Transverse colon (tissue), 4 donors: Measurements from ENCODE around the gene BACH2. TPM values are rescaled to one million over a fixed set of nuclear protein-coding genes. Genes with fewer than 3 reads are reported as not detected.
"Not testable (repeated sequence)": the region's sequence is repeated elsewhere in the genome, so short reads cannot be mapped to it uniquely, and the experiment has no call there.

Experiments used
- DNase-seq: peaks from one replicate; pipeline ENCODE4 v3.0.0-alpha.2; 2019
- H3K27ac ChIP-seq, 4 donors: fragments of 200-600 bp; sonication (generic); 2 replicates each; pipeline ENCODE4 v1.5.1; 2016 to 2018; ENCODE audit warnings: inconsistent platforms in 4 of 4
- H3K27me3 ChIP-seq: fragments of 200-600 bp; sonication (generic); 2 replicates; pipeline ENCODE4 v1.5.1; 2017; ENCODE audit warnings: inconsistent platforms
- H3K36me3 ChIP-seq, 4 donors: fragments of 200-600 bp; sonication (generic); 2 replicates each; pipeline ENCODE4 v1.5.1; 2017 to 2019; ENCODE audit warnings: inconsistent platforms in 4 of 4
- H3K4me1 ChIP-seq, 4 donors: fragments of 200-600 bp; sonication (generic); 2 replicates each; pipeline ENCODE4 v1.5.1; 2017 to 2020; ENCODE audit warnings: inconsistent platforms in 4 of 4
- H3K4me3 ChIP-seq, 4 donors: fragments of 200-600 bp; sonication (generic); 1 replicate in 1 of 4; 2 replicates in 3 of 4; pipeline versions ENCODE4 v1.5.1 to v1.6.1; 2017 to 2019; ENCODE audit warnings: inconsistent platforms in 4 of 4
- H3K9me3 ChIP-seq, 2 donors: fragments of 200-600 bp; sonication (generic); 2 replicates each; pipeline ENCODE4 v1.5.1; 2017 to 2019; ENCODE audit warnings: inconsistent platforms in 2 of 2
- EP300 ChIP-seq: sonication (generic); formaldehyde crosslinking; IDR thresholded peaks from one replicate; pipeline ENCODE4 v1.6.1; 2017; ENCODE audit warnings: antibody characterized with exemption, low read depth
- POLR2A ChIP-seq: fragments of 450-650 bp; IDR thresholded peaks from one replicate; pipeline ENCODE4 v1.6.1; 2016; ENCODE audit warnings: antibody characterized with exemption, mild to moderate bottlenecking, moderate library complexity
- POLR2AphosphoS5 ChIP-seq, 3 donors: sonication (generic); formaldehyde crosslinking; IDR thresholded peaks; one replicate each; pipeline ENCODE4 v1.6.1; 2016; ENCODE audit warnings: antibody characterized with exemption in 3 of 3
- WGBS, 2 donors: methylation state at CpG; one replicate each; pipeline ENCODE4 v1.1.5; 2018; ENCODE audit warnings: low coverage in 1 of 2; 5-methylcytosine and 5-hydroxymethylcytosine counted together
- in situ Hi-C, 4 donors: fragments of 200-750 bp; cut with MboI; loops; one replicate each; pipeline versions ENCODE4 v1.15.0 to v1.15.1; 2017; ENCODE audit warnings: low sequenced_read_pairs in 3 of 4, low pct_ligation_motif_present in 1 of 4, low pct_unique_long_range_greater_than_20kb in 1 of 4
- intact Hi-C: fragments of 100-400 bp; cut with DNase I; formaldehyde crosslinking; loops from one replicate; pipeline ENCODE4 v1.15.1; 2023; ENCODE audit warnings: low total_unique reads
- total RNA-seq, 4 donors: library from RNA; depleted of rRNA; stranded (reverse); fragments of >200 nt; gene quantifications; one replicate each; pipeline ENCODE4 v1.1.0, GENCODE V29; 2016
- TF ChIP-seq, protein P1 (sequence below), 5 experiments: fragments of 200-600 bp in 3 of 5; fragments of 450-650 bp in 2 of 5; sonication (generic) in 3 of 5; IDR thresholded peaks; 1 replicate in 2 of 5; 2 replicates in 3 of 5; pipeline ENCODE4 v1.5.1; 2016 to 2017; ENCODE audit warnings: antibody characterized with exemption in 5 of 5, inconsistent platforms in 3 of 5, mild to moderate bottlenecking in 2 of 5, moderate library complexity in 1 of 5

BACH2 gene
- total RNA-seq, 4 donors from 2014 or later: 0.20 to 7.5 (median 2.4) TPM

DNA sequence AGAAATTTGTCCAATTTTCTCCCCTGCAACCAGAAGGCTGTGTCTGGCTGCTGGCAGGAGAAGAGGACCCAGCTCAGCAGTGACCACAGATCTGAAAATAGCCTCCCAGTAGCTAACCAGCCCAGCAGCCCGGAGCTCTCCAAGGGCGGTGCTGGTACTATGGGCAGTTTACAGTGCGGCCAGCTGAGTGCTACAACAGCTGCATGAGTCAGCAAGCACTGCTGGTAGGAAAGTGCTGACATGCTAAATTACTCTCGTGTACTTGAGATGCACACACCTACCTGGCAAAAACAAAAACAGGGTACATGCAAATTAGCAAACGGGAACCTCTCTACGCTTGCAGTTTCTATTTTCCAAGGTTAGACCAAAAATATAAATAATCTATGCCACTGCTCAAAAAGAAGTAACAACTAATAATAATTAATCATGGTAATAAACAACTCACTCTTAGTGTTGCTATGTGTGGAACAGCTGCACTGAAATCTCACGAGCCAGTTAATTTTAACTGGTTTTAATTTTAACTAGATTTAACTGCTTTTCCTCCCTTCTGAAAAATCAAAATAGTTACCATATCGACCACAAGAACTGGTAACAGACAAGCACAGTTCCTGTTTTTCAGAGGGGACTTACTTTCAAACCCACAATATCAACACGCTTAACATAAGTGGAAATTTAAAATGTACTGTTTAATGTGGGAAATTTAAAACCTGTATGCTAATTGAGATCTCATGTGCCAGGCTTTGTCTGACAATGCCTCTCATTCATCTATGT is 10.8 kb downstream of the BACH2 start:
- TF ChIP-seq POLR2AphosphoS5 (IDR thresholded peaks at IDR 0.05) (peak; percentile 43 to 66 (median 52)), POLR2A (no peak)
- H3K9me3 ChIP-seq: no peaks in the 10 kb centered on the region
- H3K4me1 ChIP-seq: peaks cover 0 to 23% (median 5%) of the 10 kb centered on the region in 4 donors
- no peaks in the 10 kb centered on the region for H3K27me3 ChIP-seq
- peak; percentile 77 for DNase-seq
- WGBS, 2 donors: 12 to 22% methylated on average over 6 to 9 of the region's 9 CpGs
- in situ Hi-C loops (loop anchor here in 2 of 4 donors (25.0 kb wide), 1 partner anchor 323 kb away; no protein-coding TSS in a partner anchor), intact Hi-C loops (no loop called here)
- peak overlapping the region in 1 of 4 donors; percentile 25 for H3K4me3 ChIP-seq
- H3K36me3 ChIP-seq: no peaks in the 10 kb centered on the region
- peak overlapping the region; percentile 27 to 49 (median 38) for H3K27ac ChIP-seq

DNA sequence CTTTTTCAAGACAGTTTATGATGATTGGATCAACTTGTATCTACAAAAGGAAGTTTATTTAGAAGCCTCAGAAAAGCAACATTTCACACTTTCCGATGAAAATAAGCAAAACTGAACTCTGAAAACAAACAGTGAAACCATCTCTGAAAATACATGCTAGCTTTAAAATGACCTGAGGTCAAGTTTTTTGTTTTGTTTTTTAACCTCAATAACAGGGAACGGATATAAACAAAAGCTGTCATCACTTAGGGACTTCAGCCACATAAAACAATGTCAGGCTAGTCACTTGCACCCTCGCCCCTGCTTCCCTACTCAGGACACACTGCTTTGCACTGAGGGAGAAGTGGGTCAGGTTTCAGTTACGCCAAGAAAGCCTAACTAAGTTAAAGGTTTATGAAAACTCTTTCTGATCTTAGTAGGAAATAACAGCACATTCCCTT is 11.6 kb downstream of the BACH2 start:
- Histone ChIP-seq H3K27ac (peak overlapping the region; percentile 27 to 49 (median 38)), H3K27me3 (peaks cover 3% of the 10 kb centered on the region), H3K36me3 (no peaks in the 10 kb centered on the region), H3K4me1 (peaks cover 0 to 23% (median 5%) of the 10 kb centered on the region in 4 donors), H3K9me3 (no peaks in the 10 kb centered on the region), H3K4me3 (peak overlapping the region in 1 of 4 donors; percentile 25)
- in situ Hi-C loops: loop anchor here in 2 of 4 donors (25.0 kb wide), 1 partner anchor 323 kb away; no protein-coding TSS in a partner anchor
- no peak for DNase-seq
- 39 to 44% methylated on average over 4 of the region's 4 CpGs for WGBS, 2 donors
- intact Hi-C loops: no loop called here
- no peak for TF ChIP-seq POLR2A
- TF ChIP-seq, protein P1, sequence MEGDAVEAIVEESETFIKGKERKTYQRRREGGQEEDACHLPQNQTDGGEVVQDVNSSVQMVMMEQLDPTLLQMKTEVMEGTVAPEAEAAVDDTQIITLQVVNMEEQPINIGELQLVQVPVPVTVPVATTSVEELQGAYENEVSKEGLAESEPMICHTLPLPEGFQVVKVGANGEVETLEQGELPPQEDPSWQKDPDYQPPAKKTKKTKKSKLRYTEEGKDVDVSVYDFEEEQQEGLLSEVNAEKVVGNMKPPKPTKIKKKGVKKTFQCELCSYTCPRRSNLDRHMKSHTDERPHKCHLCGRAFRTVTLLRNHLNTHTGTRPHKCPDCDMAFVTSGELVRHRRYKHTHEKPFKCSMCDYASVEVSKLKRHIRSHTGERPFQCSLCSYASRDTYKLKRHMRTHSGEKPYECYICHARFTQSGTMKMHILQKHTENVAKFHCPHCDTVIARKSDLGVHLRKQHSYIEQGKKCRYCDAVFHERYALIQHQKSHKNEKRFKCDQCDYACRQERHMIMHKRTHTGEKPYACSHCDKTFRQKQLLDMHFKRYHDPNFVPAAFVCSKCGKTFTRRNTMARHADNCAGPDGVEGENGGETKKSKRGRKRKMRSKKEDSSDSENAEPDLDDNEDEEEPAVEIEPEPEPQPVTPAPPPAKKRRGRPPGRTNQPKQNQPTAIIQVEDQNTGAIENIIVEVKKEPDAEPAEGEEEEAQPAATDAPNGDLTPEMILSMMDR (IDR thresholded peaks at IDR 0.05): no peak
- TF ChIP-seq POLR2AphosphoS5 (IDR thresholded peaks at IDR 0.05): no peak
- no peak for TF ChIP-seq EP300

DNA sequence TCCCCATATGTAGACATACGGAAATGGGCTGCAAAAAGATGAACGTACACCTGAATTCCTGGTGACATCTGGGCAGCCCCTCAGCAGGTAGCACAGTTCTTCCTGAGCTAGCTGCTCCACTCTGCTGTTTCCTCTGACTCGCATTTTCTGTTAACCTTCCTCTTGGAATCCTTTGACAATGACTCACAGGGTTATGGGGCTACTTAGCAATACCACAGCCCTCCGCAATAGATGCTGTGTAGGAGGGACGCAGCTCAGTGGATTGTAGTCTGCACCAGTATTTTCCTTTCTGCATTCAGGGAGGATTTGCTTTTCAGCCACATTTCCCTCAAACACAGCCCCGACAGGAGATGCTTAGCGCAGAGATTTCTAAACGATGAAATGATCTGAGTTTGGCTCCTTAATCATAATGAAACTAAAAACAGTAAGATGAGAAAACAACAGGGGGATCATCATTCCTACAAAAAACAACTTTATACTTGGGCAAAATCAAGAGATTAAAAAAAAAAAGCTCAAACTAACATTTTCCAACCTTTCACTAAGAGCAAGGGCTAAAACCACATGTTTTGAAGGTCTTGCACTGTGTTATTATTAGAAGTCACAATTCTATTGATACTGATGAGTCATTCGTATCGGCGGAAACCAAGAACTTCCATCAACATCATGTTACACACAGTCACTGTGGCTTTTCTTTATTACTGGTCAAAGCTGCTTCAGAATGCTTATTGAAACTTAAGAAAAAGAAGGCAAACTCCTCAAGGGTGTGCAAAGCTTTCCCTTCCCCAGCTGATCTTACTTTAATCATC is 12.2 kb downstream of the BACH2 start:
- Histone ChIP-seq H3K4me3 (peak overlapping the region in 2 of 4 donors; percentile 3 to 25), H3K27me3 (peaks cover 3% of the 10 kb centered on the region), H3K4me1 (peaks cover 0 to 23% (median 5%) of the 10 kb centered on the region in 4 donors), H3K36me3 (no peaks in the 10 kb centered on the region), H3K27ac (peak overlapping the region; percentile 27 to 49 (median 38)), H3K9me3 (no peaks in the 10 kb centered on the region)
- no peak for DNase-seq
- 51 to 53% methylated on average over 11 of the region's 11 CpGs for WGBS, 2 donors
- in situ Hi-C loops (loop anchor here in 2 of 4 donors (25.0 kb wide), 1 partner anchor 322 kb away; no protein-coding TSS in a partner anchor), intact Hi-C loops (no loop called here)
- TF ChIP-seq, protein P1 (IDR thresholded peaks at IDR 0.05): peak in 1 of 5 experiments; percentile 12
- peak in 1 of 3 donors; percentile 36 for TF ChIP-seq POLR2AphosphoS5 (IDR thresholded peaks at IDR 0.05)
- no peak for TF ChIP-seq EP300

DNA sequence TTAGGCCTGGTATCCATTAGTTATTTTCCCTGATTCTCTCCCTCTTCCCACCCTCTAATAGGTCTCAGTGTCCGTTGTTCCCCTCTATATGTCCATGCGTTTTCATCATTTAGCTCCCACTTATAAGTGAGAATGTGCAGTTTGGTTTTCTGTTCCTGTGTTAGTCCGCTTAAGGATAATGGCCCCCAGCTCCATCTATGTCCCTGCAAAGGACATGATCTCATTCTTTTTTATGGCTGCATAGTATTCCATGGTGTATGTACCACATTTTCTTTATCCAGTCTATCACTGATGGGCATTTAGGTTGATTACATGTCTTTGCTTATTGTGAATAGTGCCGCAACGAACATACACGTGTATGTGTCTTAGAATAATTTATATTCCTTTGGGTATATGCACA is 14.4 kb downstream of the BACH2 start:
- H3K4me3 ChIP-seq, DNase-seq, H3K9me3 ChIP-seq, intact Hi-C loops, H3K27ac ChIP-seq, H3K27me3 ChIP-seq, H3K36me3 ChIP-seq: not testable (repeated sequence)
- H3K4me1 ChIP-seq: peaks cover 0 to 23% (median 5%) of the 10 kb centered on the region in 4 donors
- 91 to 97% methylated on average over 6 of the region's 6 CpGs for WGBS, 2 donors
- in situ Hi-C loops: loop anchor here in 2 of 4 donors (25.0 kb wide), 1 partner anchor 320 kb away; no protein-coding TSS in a partner anchor
